ENCODE results near the gene LRP1B. TPM values are rescaled to one million over a fixed set of nuclear protein-coding genes. Genes with fewer than 3 reads are reported as not detected.

Gene LRP1B
- total RNA-seq, 1 donor from 2014 or later = 1.7 TPM

- Mint-ChIP-seq H3K27ac (no peak overlapping the region), H3K4me1 (no peaks in the 10 kb centered on the region)
These were observed 258.7 kb downstream of the LRP1B start for GRCh38 chr2:141871913-141872634.

GRCh38 chr2:141869572-141869971 is 261.2 kb downstream of the LRP1B start:
- H3K4me3 Mint-ChIP-seq = no peak overlapping the region
- H3K9me3 Mint-ChIP-seq = peaks cover 23% of the 10 kb centered on the region
- H3K27ac Mint-ChIP-seq = no peak overlapping the region
- TF ChIP-seq, protein P1, sequence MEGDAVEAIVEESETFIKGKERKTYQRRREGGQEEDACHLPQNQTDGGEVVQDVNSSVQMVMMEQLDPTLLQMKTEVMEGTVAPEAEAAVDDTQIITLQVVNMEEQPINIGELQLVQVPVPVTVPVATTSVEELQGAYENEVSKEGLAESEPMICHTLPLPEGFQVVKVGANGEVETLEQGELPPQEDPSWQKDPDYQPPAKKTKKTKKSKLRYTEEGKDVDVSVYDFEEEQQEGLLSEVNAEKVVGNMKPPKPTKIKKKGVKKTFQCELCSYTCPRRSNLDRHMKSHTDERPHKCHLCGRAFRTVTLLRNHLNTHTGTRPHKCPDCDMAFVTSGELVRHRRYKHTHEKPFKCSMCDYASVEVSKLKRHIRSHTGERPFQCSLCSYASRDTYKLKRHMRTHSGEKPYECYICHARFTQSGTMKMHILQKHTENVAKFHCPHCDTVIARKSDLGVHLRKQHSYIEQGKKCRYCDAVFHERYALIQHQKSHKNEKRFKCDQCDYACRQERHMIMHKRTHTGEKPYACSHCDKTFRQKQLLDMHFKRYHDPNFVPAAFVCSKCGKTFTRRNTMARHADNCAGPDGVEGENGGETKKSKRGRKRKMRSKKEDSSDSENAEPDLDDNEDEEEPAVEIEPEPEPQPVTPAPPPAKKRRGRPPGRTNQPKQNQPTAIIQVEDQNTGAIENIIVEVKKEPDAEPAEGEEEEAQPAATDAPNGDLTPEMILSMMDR (IDR thresholded peaks at IDR 0.05; ENCODE audit: unreplicated experiment) = no peak
- H3K4me1 Mint-ChIP-seq = no peaks in the 10 kb centered on the region
- no peak for DNase-seq (ENCODE audit: low spot score in 2 of 2, unreplicated experiment in 2 of 2)
- H3K27me3 Mint-ChIP-seq (ENCODE audit: low read depth) = no peaks in the 10 kb centered on the region
- H3K36me3 Mint-ChIP-seq = peaks cover 3% of the 10 kb centered on the region

More at GRCh38 chr2:141871913-141872634, 258.7 kb downstream of the LRP1B start:
- Mint-ChIP-seq H3K4me3 (no peak overlapping the region), H3K27me3 (ENCODE audit: low read depth) (no peaks in the 10 kb centered on the region), H3K36me3 (peaks cover 3% of the 10 kb centered on the region), H3K9me3 (peaks cover 20% of the 10 kb centered on the region)
- TF ChIP-seq, protein P1 (IDR thresholded peaks at IDR 0.05; ENCODE audit: unreplicated experiment) = no peak
- no peak for DNase-seq (ENCODE audit: low spot score in 2 of 2, unreplicated experiment in 2 of 2)

DNA sequence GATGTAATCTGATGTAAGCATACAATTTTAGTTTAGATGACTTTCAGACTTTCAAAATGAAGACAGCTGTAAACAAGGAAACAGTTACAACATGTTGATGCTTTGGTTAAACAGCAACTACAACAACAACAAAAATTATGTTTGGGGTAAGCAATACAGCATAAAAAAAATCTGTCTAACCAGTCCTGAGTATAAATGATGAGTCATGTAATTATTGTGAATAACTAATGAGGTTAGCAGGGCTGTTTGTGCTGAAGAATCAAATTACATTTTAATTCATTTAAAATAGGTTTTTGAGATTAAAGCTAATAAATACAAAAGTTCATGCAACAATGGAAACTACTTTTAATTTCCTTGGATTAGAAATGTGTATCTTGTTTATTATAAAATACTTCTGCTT is 266.9 kb downstream of the LRP1B start:
- H3K4me3 Mint-ChIP-seq = no peak overlapping the region
- H3K27ac Mint-ChIP-seq = no peak overlapping the region
- peaks cover 3% of the 10 kb centered on the region for H3K9me3 Mint-ChIP-seq
- no peaks in the 10 kb centered on the region for H3K27me3 Mint-ChIP-seq (ENCODE audit: low read depth)
- H3K36me3 Mint-ChIP-seq = no peaks in the 10 kb centered on the region
- TF ChIP-seq, protein P1 (IDR thresholded peaks at IDR 0.05; ENCODE audit: unreplicated experiment) = no peak
- DNase-seq (ENCODE audit: low spot score in 2 of 2, unreplicated experiment in 2 of 2) = no peak
- peaks cover 2% of the 10 kb centered on the region for H3K4me1 Mint-ChIP-seq

DNA sequence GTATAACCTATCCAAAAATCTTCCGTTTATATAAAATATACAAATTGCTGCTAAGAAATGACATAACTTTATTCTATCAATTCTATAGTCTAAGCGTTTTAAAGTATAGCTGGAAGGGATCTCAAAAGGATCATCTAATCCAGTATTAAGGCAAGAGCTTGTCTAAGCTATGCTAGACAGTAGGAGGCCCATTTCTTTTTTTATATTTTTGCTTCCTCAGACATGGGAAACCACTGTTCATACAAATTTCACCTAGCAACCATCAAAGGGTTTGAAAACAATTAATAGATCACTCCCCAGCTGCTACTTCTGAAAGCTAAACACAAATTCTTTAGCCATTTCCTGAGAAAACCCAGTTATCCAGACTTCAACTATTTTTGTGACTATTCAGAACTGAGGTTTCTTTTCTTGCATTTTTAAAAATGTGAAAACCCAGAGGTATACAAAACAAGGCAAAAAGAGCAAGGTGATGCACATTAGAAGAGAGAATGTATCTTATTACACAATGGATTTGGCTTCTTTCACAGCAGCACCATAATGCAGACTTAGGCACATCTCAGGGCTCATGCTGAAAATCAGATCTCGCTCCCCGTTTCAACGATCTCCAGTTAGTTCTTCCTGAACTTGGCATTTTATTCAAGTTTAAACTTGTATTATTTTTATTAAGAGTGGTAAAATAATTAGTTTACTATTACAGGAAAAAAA is 274.4 kb downstream of the LRP1B start:
- no peaks in the 10 kb centered on the region for H3K36me3 Mint-ChIP-seq
- H3K27ac Mint-ChIP-seq = no peak overlapping the region
- DNase-seq (ENCODE audit: low spot score in 2 of 2, unreplicated experiment in 2 of 2) = no peak

GRCh38 chr2:141848191-141848590 is 282.6 kb downstream of the LRP1B start:
- Mint-ChIP-seq H3K36me3 (no peaks in the 10 kb centered on the region), H3K27me3 (ENCODE audit: low read depth) (no peaks in the 10 kb centered on the region), H3K4me3 (no peak overlapping the region), H3K9me3 (no peaks in the 10 kb centered on the region), H3K27ac (no peak overlapping the region), H3K4me1 (peaks cover 6% of the 10 kb centered on the region)
- DNase-seq (ENCODE audit: low spot score in 2 of 2, unreplicated experiment in 2 of 2) = no peak
- TF ChIP-seq, protein P1 (IDR thresholded peaks at IDR 0.05; ENCODE audit: unreplicated experiment) = no peak

More for the DNA sequence above, 274.4 kb downstream of the LRP1B start:
- no peak overlapping the region for H3K4me3 Mint-ChIP-seq
- no peaks in the 10 kb centered on the region for H3K27me3 Mint-ChIP-seq (ENCODE audit: low read depth)
- H3K9me3 Mint-ChIP-seq = no peaks in the 10 kb centered on the region
- peaks cover 2% of the 10 kb centered on the region for H3K4me1 Mint-ChIP-seq
- TF ChIP-seq, protein P1 (IDR thresholded peaks at IDR 0.05; ENCODE audit: unreplicated experiment) = no peak
